Cardiac muscle cell (in vitro differentiated cells and primary cell): ENCODE results near the gene NSD2. TPM values are rescaled to one million over a fixed set of nuclear protein-coding genes. Genes with fewer than 3 reads are reported as not detected.

Experiments used
- DNase-seq, 2 donors: peaks; one replicate each; pipeline versions ENCODE4 v3.0.0 to v3.0.0-alpha.2; 2010 to 2017; ENCODE audit warnings: low read depth in 1 of 2, low spot score in 1 of 2
- H3K27ac ChIP-seq: fragments of 200-600 bp; sonication (generic); 2 replicates; pipeline ENCODE4 v1.5.1; 2016
- H3K27me3 ChIP-seq: fragments of 200-600 bp; sonication (generic); 2 replicates; pipeline ENCODE4 v1.6.0; 2016; ENCODE audit warnings: control low read depth
- H3K36me3 ChIP-seq: fragments of 200-600 bp; sonication (generic); 2 replicates; pipeline ENCODE4 v1.5.1; 2016; ENCODE audit warnings: control low read depth
- H3K4me1 ChIP-seq: fragments of 200-600 bp; sonication (generic); 2 replicates; pipeline ENCODE4 v1.8.1; 2017; ENCODE audit warnings: low read depth, mild to moderate bottlenecking, mixed run types
- H3K4me3 ChIP-seq: fragments of 200-600 bp; sonication (generic); 2 replicates; pipeline ENCODE4 v1.5.1; 2016; ENCODE audit warnings: mild to moderate bottlenecking
- H3K9me3 ChIP-seq: fragments of 200-600 bp; sonication (generic); 2 replicates; pipeline ENCODE4 v1.5.1; 2017; ENCODE audit warnings: low read depth, mild to moderate bottlenecking, control low read depth
- CTCF ChIP-seq: IDR thresholded peaks from 2 replicates; pipeline ENCODE4 v1.5.1; 2012; ENCODE audit warnings: low read depth, mild to moderate bottlenecking, low read length
- polyA plus RNA-seq: library from polyadenylated mRNA; unstranded; fragments of >200 nt; fragmentation: Nextera tagmentation; extraction: Ambion mirVana; gene quantifications from 2 replicates; pipeline ENCODE4 v1.2.1, GENCODE V29; 2016
- total RNA-seq: library from RNA; depleted of rRNA; stranded (reverse); fragments of >200 nt; gene quantifications from 2 replicates; pipeline ENCODE4 v1.2.3, GENCODE V29; 2016

The NSD2 gene
- total and polyA plus RNA-seq, 2 experiments from 2014 or later = 49.0 to 91.3 TPM

GRCh38 chr4:1973661-1974060 is 102.5 kb downstream of the NSD2 start:
- DNase-seq = no peak
- Histone ChIP-seq H3K4me1 (peaks cover 10% of the 10 kb centered on the region), H3K36me3 (peaks cover 36% of the 10 kb centered on the region), H3K9me3 (no peaks in the 10 kb centered on the region), H3K4me3 (no peak overlapping the region), H3K27me3 (no peaks in the 10 kb centered on the region), H3K27ac (no peak overlapping the region)
- no peak for TF ChIP-seq CTCF

- no peak for TF ChIP-seq CTCF
- H3K36me3 ChIP-seq = peaks cover 41% of the 10 kb centered on the region
These were observed 103.6 kb downstream of the NSD2 start for GRCh38 chr4:1974840-1975239.

GRCh38 chr4:1975391-1975801 is 104.2 kb downstream of the NSD2 start:
- H3K4me1 ChIP-seq = peaks cover 10% of the 10 kb centered on the region
- no peak overlapping the region for H3K4me3 ChIP-seq

More at GRCh38 chr4:1974840-1975239, 103.6 kb downstream of the NSD2 start:
- H3K4me3 ChIP-seq = no peak overlapping the region
- DNase-seq = no peak
- no peak overlapping the region for H3K27ac ChIP-seq
- no peaks in the 10 kb centered on the region for H3K9me3 ChIP-seq
- H3K27me3 ChIP-seq = no peaks in the 10 kb centered on the region
- H3K4me1 ChIP-seq = peaks cover 10% of the 10 kb centered on the region

GRCh38 chr4:1975880-1976279 is 104.7 kb downstream of the NSD2 start:
- Histone ChIP-seq H3K4me1 (peaks cover 10% of the 10 kb centered on the region), H3K4me3 (no peak overlapping the region), H3K9me3 (no peaks in the 10 kb centered on the region), H3K36me3 (peaks cover 44% of the 10 kb centered on the region), H3K27ac (no peak overlapping the region), H3K27me3 (no peaks in the 10 kb centered on the region)
- no peak for TF ChIP-seq CTCF
- DNase-seq = no peak

More at GRCh38 chr4:1975391-1975801, 104.2 kb downstream of the NSD2 start:
- TF ChIP-seq CTCF = no peak
- H3K27me3 ChIP-seq = no peaks in the 10 kb centered on the region
- no peaks in the 10 kb centered on the region for H3K9me3 ChIP-seq
- no peak for DNase-seq
- H3K36me3 ChIP-seq = peaks cover 44% of the 10 kb centered on the region
- H3K27ac ChIP-seq = no peak overlapping the region

- H3K9me3 ChIP-seq = no peaks in the 10 kb centered on the region
- H3K27me3 ChIP-seq = no peaks in the 10 kb centered on the region
- no peak overlapping the region for H3K4me3 ChIP-seq
- no peak overlapping the region for H3K27ac ChIP-seq
- peaks cover 8% of the 10 kb centered on the region for H3K4me1 ChIP-seq
- DNase-seq = no peak
- TF ChIP-seq CTCF = no peak
- peaks cover 44% of the 10 kb centered on the region for H3K36me3 ChIP-seq
These were observed 105.5 kb downstream of the NSD2 start for GRCh38 chr4:1976416-1977352.
